Measurements from ENCODE around the gene NLRP6. TPM values are rescaled to one million over a fixed set of nuclear protein-coding genes. Genes with fewer than 3 reads are reported as not detected.

Gene NLRP6
- total RNA-seq, 1 donor from 2014 or later, result not detected

- H3K4me3 Mint-ChIP-seq (ENCODE audit: unreplicated experiment), result no peak overlapping the region
- H3K9me3 Mint-ChIP-seq (ENCODE audit: unreplicated experiment), result no peaks in the 10 kb centered on the region
- TF ChIP-seq, protein P1, sequence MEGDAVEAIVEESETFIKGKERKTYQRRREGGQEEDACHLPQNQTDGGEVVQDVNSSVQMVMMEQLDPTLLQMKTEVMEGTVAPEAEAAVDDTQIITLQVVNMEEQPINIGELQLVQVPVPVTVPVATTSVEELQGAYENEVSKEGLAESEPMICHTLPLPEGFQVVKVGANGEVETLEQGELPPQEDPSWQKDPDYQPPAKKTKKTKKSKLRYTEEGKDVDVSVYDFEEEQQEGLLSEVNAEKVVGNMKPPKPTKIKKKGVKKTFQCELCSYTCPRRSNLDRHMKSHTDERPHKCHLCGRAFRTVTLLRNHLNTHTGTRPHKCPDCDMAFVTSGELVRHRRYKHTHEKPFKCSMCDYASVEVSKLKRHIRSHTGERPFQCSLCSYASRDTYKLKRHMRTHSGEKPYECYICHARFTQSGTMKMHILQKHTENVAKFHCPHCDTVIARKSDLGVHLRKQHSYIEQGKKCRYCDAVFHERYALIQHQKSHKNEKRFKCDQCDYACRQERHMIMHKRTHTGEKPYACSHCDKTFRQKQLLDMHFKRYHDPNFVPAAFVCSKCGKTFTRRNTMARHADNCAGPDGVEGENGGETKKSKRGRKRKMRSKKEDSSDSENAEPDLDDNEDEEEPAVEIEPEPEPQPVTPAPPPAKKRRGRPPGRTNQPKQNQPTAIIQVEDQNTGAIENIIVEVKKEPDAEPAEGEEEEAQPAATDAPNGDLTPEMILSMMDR (IDR thresholded peaks at IDR 0.05), result no peak
- peaks cover 67% of the 10 kb centered on the region for H3K36me3 Mint-ChIP-seq (ENCODE audit: unreplicated experiment)
- H3K4me1 Mint-ChIP-seq (ENCODE audit: unreplicated experiment), result no peaks in the 10 kb centered on the region
- H3K27me3 Mint-ChIP-seq (ENCODE audit: unreplicated experiment), result no peaks in the 10 kb centered on the region
- DNase-seq (ENCODE audit: extremely low spot score, unreplicated experiment), result no peak
- H3K27ac Mint-ChIP-seq (ENCODE audit: unreplicated experiment), result no peak overlapping the region
Measured at GRCh38 chr11:244376-244775, 33.8 kb upstream of the NLRP6 start.

GRCh38 chr11:249062-249461 lies 29.1 kb upstream of the NLRP6 start:
- H3K36me3 Mint-ChIP-seq (ENCODE audit: unreplicated experiment), result peaks cover 62% of the 10 kb centered on the region
- no peak overlapping the region for H3K27ac Mint-ChIP-seq (ENCODE audit: unreplicated experiment)
- no peak overlapping the region for H3K4me3 Mint-ChIP-seq (ENCODE audit: unreplicated experiment)
- no peaks in the 10 kb centered on the region for H3K27me3 Mint-ChIP-seq (ENCODE audit: unreplicated experiment)
- no peaks in the 10 kb centered on the region for H3K9me3 Mint-ChIP-seq (ENCODE audit: unreplicated experiment)
- DNase-seq (ENCODE audit: extremely low spot score, unreplicated experiment), result no peak
- H3K4me1 Mint-ChIP-seq (ENCODE audit: unreplicated experiment), result no peaks in the 10 kb centered on the region
- TF ChIP-seq, protein P1 (IDR thresholded peaks at IDR 0.05), result no peak

DNA sequence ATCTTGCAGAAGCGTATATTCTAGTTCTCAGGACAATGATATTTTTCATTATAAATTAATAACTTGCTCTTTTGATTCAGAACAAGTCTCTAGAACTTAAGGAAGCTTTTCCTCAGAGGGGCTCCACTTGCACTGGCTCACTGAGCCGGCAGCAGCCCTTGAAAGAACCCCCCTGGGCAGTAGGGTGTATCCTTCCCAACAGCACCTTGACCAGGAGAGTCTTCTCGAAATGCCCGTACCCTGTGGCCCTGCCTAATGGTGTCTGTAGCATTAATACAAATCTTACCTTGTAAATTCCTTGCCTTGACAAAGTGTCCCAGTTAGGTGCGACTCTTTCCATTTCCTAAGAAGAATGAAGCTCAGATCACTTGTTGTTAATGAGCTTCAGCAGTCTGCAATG lies 27.9 kb upstream of the NLRP6 start:
- TF ChIP-seq, protein P1 (IDR thresholded peaks at IDR 0.05), result no peak
- H3K27me3 Mint-ChIP-seq (ENCODE audit: unreplicated experiment), result no peaks in the 10 kb centered on the region
- H3K27ac Mint-ChIP-seq (ENCODE audit: unreplicated experiment), result no peak overlapping the region
- no peak overlapping the region for H3K4me3 Mint-ChIP-seq (ENCODE audit: unreplicated experiment)
- no peaks in the 10 kb centered on the region for H3K4me1 Mint-ChIP-seq (ENCODE audit: unreplicated experiment)
- DNase-seq (ENCODE audit: extremely low spot score, unreplicated experiment), result peak; percentile 51
- H3K36me3 Mint-ChIP-seq (ENCODE audit: unreplicated experiment), result peaks cover 55% of the 10 kb centered on the region
- no peaks in the 10 kb centered on the region for H3K9me3 Mint-ChIP-seq (ENCODE audit: unreplicated experiment)

DNA sequence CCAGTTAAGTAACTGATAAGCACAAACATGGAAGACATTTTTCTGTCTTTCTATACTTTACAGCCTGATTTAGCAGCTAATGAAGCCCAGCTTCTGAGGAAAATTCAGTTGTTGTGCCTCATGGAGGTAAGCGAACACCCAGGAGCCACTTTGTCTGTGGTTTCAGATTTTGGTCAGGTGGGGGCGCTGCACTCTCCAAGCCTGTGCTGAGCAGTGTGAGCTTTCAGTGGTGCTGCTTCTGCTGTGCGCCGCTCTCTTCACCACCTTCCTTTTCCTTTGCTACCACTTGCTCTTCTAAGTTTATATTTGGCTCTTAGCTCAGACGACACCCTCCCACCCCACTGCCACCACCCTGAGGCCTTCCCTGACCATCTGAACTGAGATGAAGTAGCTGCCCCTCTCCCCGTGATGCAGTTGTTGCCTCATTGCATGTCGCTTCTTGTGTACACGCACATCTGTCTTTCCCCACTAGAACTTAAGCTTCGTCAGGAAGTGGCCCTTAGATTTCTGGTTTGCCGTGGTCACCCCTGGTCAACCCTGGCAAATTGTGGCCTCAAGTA lies 27.4 kb upstream of the NLRP6 start:
- Mint-ChIP-seq H3K4me1 (ENCODE audit: unreplicated experiment) (no peaks in the 10 kb centered on the region), H3K27ac (ENCODE audit: unreplicated experiment) (no peak overlapping the region), H3K9me3 (ENCODE audit: unreplicated experiment) (no peaks in the 10 kb centered on the region), H3K36me3 (ENCODE audit: unreplicated experiment) (peaks cover 51% of the 10 kb centered on the region), H3K27me3 (ENCODE audit: unreplicated experiment) (no peaks in the 10 kb centered on the region), H3K4me3 (ENCODE audit: unreplicated experiment) (no peak overlapping the region)
- TF ChIP-seq, protein P1 (IDR thresholded peaks at IDR 0.05), result peak; percentile 68
- peak; percentile 86 for DNase-seq (ENCODE audit: extremely low spot score, unreplicated experiment)

GRCh38 chr11:251550-251949 lies 26.7 kb upstream of the NLRP6 start:
- TF ChIP-seq, protein P1 (IDR thresholded peaks at IDR 0.05), result no peak
- peak; percentile 57 for DNase-seq (ENCODE audit: extremely low spot score, unreplicated experiment)
- no peaks in the 10 kb centered on the region for H3K4me1 Mint-ChIP-seq (ENCODE audit: unreplicated experiment)
- no peaks in the 10 kb centered on the region for H3K9me3 Mint-ChIP-seq (ENCODE audit: unreplicated experiment)
- H3K27ac Mint-ChIP-seq (ENCODE audit: unreplicated experiment), result no peak overlapping the region
- H3K36me3 Mint-ChIP-seq (ENCODE audit: unreplicated experiment), result peaks cover 45% of the 10 kb centered on the region
- H3K27me3 Mint-ChIP-seq (ENCODE audit: unreplicated experiment), result no peaks in the 10 kb centered on the region
- no peak overlapping the region for H3K4me3 Mint-ChIP-seq (ENCODE audit: unreplicated experiment)
